ENCODE measurements around the gene FAM24B.
"Not testable (repeated sequence)": the region's sequence is repeated elsewhere in the genome, so short reads cannot be mapped to it uniquely, and the experiment has no call there.

Gene FAM24B, protein sequence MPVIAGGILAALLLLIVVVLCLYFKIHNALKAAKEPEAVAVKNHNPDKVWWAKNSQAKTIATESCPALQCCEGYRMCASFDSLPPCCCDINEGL

DNA sequence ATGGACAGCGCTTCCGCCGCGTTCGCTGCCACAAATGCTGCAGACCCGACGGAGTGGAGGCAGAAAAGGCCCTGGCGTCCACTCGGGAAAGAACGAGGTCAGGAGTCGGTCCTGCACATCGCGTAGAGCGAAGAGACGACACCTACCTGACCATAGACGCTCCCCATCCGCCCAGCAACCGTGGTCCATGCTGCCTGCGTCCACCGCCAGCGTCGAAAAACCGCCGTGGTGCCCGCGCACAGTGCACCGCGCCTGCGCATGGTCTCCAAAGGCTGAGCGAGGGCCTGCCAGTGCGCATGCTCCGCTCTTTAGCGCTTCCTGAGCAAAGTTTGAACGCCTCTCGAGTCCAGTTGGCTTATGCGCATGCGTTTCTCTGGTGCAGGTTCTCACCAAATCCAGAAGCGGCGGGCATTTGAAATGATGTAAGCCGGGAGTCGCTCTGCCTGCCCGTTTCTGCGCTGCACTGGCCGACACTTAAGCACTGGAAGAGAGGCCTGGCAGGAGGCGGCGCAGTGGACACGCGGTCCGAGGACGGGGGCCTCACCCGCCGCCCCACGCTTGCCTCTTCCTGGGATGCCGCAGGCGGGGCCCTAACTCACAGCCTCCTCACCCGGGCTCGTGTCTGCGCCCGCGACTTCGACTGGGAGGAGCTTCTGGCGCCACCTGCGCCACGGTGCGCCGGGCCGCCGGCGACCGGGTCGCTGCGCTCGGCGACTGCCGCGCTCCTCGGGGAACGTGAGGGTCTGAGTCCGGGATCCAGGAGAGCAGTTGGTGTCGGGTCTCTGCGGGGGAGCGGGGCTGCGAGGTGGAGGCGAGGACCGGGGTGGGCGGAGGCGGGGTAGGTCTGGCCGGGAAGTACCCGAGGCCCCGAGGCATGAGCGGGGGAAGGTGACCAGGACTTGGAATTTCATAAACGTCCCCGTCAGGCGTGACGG is at the start of gene FAM24B:
Gene FAM24B, minus strand, starts transcription at position 243 of the 935 bp plus-strand sequence. CDS start 29,066 bp downstream, outside the sequence.
- DNase-seq (ENCODE audit: low read depth): peak; percentile 88

GRCh38 chr10:122915700-122916099 is 36.3 kb upstream of the FAM24B start:
- no peak for DNase-seq (ENCODE audit: low read depth)

- peak; percentile 19 for DNase-seq (ENCODE audit: low read depth)
Measured at GRCh38 chr10:122911889-122912484, 32.6 kb upstream of the FAM24B start.

GRCh38 chr10:122910310-122910709 is 30.9 kb upstream of the FAM24B start, which contains the start of gene FAM24A:
Gene FAM24A, plus strand, starts transcription at chr10:122910610. Its CDS starts 1,025 bp downstream, at chr10:122911635.
- no peak for DNase-seq (ENCODE audit: low read depth)

GRCh38 chr10:122903861-122904260 is 24.5 kb upstream of the FAM24B start:
- DNase-seq (ENCODE audit: low read depth): not testable (repeated sequence)

GRCh38 chr10:122894261-122894944 is 15.0 kb upstream of the FAM24B start:
- DNase-seq (ENCODE audit: low read depth): no peak

GRCh38 chr10:122884166-122884565 is 4.8 kb upstream of the FAM24B start:
- DNase-seq (ENCODE audit: low read depth): no peak

DNA sequence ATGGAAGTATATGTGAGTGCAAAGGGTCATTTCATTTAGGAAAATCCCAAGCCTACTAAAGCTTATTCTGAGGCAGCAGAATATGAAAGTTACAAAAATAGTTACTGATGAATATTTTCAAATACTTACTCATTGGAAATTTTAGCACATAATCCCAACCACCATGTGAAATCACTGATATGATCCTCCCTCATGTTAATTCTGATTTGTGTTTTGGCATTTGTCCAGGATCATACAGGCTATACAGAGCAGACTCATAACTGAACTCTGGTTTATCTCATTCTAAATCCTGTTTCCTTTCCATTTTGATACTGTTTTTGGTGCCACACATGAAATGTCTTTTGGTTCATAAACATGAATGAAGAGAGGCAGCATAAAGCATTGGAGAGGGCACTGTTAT is 3.4 kb upstream of the FAM24B start:
- no peak for DNase-seq (ENCODE audit: low read depth)

- DNase-seq (ENCODE audit: low read depth): no peak
Measured at GRCh38 chr10:122878799-122879338, 512 bp downstream of the FAM24B start.

GRCh38 chr10:122877264-122877663 is 2.1 kb downstream of the FAM24B start:
- DNase-seq (ENCODE audit: low read depth): no peak

DNA sequence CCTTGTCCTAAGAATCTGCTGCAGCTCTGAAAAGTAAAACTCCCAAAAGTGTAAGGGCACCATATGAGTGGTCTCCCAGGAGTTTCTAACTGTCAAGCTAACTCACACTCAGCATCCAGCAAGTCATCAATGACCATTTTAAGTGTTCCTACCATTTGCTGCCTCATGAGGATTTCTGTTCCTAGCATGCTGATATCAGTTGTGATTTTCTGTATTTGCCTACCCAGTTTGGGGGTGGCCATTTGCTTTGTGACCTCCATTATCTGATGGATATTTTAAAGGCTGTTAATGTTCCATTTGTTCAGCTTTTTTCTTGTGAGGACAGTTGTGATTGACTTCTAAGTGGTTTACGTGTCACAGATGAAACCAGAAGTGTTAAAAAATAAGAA is 2.9 kb downstream of the FAM24B start:
- no peak for DNase-seq (ENCODE audit: low read depth)

DNA sequence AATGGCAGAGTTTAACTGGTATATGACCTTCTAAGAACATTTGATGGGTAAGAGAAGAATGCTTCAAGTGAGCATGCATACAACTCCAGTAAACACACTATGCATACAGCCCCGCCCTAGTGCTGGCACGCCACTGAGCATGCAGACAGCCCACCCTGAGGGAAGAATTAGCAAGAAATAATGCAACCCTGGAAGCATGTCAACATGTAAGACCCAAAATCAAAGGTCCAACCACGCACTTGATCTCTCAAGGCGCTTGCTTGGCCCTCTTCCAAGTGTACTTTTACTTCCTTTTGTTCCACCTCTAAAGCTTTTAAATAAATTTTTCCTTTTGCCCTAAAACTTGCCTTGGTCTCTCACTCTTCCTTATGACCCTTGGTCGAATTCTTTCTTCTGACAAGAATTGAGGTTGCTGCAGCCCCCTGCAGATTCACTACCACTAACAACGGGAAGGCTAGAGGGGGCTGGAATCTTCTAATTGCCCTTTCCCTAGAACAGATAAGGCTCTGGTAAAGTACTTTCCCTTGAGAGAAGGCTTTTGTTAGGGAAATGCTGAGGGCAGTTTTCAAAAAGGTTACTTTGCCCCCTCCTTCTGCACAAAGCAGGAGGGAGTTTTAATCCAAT is 3.4 kb downstream of the FAM24B start:
- no peak for DNase-seq (ENCODE audit: low read depth)

DNA sequence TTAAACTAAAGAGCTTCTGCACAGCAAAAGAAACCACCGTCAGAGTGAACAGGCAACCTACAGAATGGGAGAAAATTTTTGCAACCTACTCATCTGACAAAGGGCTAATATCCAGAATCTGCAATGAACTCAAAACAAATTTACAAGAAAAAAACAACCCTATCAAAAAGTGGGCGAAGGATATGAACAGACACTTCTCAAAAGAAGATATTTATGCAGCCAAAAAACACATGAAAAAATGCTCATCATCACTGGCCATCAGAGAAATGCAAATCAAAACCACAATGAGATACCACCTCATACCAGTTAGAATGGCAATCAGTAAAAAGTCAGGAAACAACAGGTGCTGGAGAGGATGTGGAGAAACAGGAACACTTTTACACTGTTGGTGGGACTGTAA is 7.4 kb downstream of the FAM24B start:
- DNase-seq (ENCODE audit: low read depth): not testable (repeated sequence)

GRCh38 chr10:122868768-122869167 is 10.6 kb downstream of the FAM24B start:
- not testable (repeated sequence) for DNase-seq (ENCODE audit: low read depth)

DNA sequence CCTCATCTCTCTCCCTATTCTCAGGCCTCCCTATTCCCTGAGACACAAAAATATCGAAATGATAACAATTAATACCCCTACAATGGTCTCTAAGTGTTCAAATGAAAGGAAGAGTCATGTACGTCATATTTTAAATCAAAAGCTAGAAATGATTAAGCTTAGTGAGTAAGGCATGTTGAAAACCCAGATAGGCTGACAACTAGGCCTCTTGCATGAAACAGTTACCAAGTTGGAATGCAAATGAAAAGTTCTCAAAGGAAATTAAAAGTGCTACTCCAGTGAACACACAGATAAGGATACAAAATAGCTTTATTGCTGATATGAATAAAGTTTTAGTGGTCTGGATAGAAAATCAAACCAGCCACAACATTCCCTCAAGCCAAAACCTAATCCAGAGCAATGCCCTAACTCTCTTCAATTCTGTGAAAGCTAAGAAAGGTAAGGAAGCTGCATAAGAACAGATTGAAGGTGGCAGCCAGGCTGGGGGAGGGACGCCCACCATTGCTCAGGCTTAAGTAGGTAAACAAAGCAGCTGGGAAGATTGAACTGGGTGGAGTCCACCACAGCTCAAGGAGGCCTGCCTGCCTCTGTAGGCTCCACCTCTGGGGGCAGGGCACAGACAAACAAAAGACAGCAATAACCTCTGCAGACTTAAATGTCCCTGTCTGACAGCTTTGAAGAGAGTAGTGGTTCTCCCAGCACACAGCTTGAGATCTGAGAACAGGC is 12.5 kb downstream of the FAM24B start:
- not testable (repeated sequence) for DNase-seq (ENCODE audit: low read depth)

DNA sequence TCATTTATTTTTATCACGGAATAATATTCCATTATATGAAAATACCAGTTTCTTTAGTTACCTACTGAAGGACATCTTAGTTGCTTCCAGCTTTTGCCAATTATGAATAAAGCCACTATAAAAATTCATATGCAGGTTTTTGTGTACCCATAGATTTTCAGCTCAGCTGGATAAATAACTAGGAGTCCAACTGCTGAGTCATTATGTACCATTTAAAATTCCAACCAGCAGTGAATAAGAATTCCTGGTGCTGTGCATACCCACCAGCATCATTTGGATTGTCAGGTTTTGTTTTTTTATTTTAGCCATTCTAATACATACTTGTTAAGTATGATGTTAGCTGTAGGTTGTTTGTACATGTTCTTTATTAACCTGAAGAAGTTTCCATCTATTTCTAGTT is 14.5 kb downstream of the FAM24B start:
- DNase-seq (ENCODE audit: low read depth): no peak

DNA sequence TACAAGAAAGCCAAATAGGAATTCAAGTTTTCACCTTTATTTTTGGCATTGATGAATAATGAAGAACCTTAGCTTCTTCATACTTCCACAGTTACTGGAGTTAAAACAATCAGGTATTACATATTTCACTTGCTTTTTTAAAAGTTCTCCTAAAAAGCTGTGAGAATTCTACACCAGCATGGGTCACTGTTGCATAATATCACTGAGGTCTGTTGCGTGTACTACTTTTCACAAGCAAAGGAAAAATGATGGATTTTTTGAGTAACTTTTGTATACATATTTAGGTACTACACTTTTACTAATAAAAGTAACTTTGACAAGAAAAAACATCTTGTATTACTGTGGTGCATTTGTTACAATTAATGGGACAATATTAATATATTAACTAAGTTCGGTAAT is 15.2 kb downstream of the FAM24B start:
- no peak for DNase-seq (ENCODE audit: low read depth)

GRCh38 chr10:122863216-122864193 is 15.9 kb downstream of the FAM24B start:
- no peak for DNase-seq (ENCODE audit: low read depth)

DNA sequence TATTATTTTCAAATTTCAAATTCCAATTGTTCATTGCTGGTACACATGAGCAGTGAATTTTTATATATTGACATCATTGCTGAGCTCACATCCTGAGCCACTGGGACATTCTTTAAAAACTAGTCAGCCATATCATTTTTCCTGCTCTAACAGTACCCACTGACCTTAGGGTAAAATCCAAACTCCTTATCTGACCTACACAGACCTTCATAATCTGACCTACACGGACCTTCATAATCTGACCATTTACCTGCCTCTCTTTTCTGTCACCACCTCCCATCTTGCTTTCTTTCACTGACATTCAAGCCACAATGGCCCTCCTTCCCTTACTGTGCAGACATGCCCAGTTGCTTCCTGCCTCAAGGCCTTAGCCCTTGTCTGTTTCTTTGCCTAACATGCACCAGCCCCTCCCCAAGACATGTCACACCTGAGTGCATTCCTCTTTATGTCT is 17.6 kb downstream of the FAM24B start:
- no peak for DNase-seq (ENCODE audit: low read depth)

- no peak for DNase-seq (ENCODE audit: low read depth)
Measured at GRCh38 chr10:122859527-122859926, 19.9 kb downstream of the FAM24B start.
